ENCODE data around the gene RPL13. TPM values are rescaled to one million over a fixed set of nuclear protein-coding genes. Genes with fewer than 3 reads are reported as not detected.

RPL13 gene
- total RNA-seq, 1 donor from 2014 or later = 2,070 TPM

GRCh38 chr16:89593841-89594240 lies 33.4 kb downstream of the RPL13 start:
- TF ChIP-seq CTCF (IDR thresholded peaks at IDR 0.05; ENCODE audit: unreplicated experiment) = no peak
- no peaks in the 10 kb centered on the region for H3K9me3 Mint-ChIP-seq (ENCODE audit: unreplicated experiment)
- no peaks in the 10 kb centered on the region for H3K4me1 Mint-ChIP-seq (ENCODE audit: unreplicated experiment)
- no peak overlapping the region for H3K27ac Mint-ChIP-seq (ENCODE audit: unreplicated experiment)
- H3K27me3 Mint-ChIP-seq (ENCODE audit: unreplicated experiment) = peaks cover 3% of the 10 kb centered on the region
- H3K36me3 Mint-ChIP-seq (ENCODE audit: low read depth, unreplicated experiment) = no peaks in the 10 kb centered on the region
- no peak overlapping the region for H3K4me3 Mint-ChIP-seq (ENCODE audit: unreplicated experiment)
- no peak for DNase-seq (ENCODE audit: low spot score)

GRCh38 chr16:89595330-89596060 lies 35.0 kb downstream of the RPL13 start:
- Mint-ChIP-seq H3K4me1 (ENCODE audit: unreplicated experiment) (no peaks in the 10 kb centered on the region), H3K4me3 (ENCODE audit: unreplicated experiment) (peak overlapping the region; percentile 51), H3K27ac (ENCODE audit: unreplicated experiment) (no peak overlapping the region), H3K9me3 (ENCODE audit: unreplicated experiment) (no peaks in the 10 kb centered on the region), H3K36me3 (ENCODE audit: low read depth, unreplicated experiment) (no peaks in the 10 kb centered on the region), H3K27me3 (ENCODE audit: unreplicated experiment) (peaks cover 3% of the 10 kb centered on the region)
- no peak for TF ChIP-seq CTCF (IDR thresholded peaks at IDR 0.05; ENCODE audit: unreplicated experiment)
- no peak for DNase-seq (ENCODE audit: low spot score)

GRCh38 chr16:89596061-89596689 lies 35.7 kb downstream of the RPL13 start:
- Mint-ChIP-seq H3K9me3 (ENCODE audit: unreplicated experiment) (no peaks in the 10 kb centered on the region), H3K27ac (ENCODE audit: unreplicated experiment) (no peak overlapping the region), H3K4me3 (ENCODE audit: unreplicated experiment) (peak overlapping the region; percentile 51), H3K4me1 (ENCODE audit: unreplicated experiment) (no peaks in the 10 kb centered on the region), H3K27me3 (ENCODE audit: unreplicated experiment) (peaks cover 3% of the 10 kb centered on the region), H3K36me3 (ENCODE audit: low read depth, unreplicated experiment) (no peaks in the 10 kb centered on the region)
- no peak for DNase-seq (ENCODE audit: low spot score)
- TF ChIP-seq CTCF (IDR thresholded peaks at IDR 0.05; ENCODE audit: unreplicated experiment) = no peak

GRCh38 chr16:89596957-89597649 lies 36.6 kb downstream of the RPL13 start:
- peaks cover 3% of the 10 kb centered on the region for H3K27me3 Mint-ChIP-seq (ENCODE audit: unreplicated experiment)
- no peak for DNase-seq (ENCODE audit: low spot score)
- H3K4me1 Mint-ChIP-seq (ENCODE audit: unreplicated experiment) = no peaks in the 10 kb centered on the region
- TF ChIP-seq CTCF (IDR thresholded peaks at IDR 0.05; ENCODE audit: unreplicated experiment) = no peak
- H3K36me3 Mint-ChIP-seq (ENCODE audit: low read depth, unreplicated experiment) = no peaks in the 10 kb centered on the region
- no peak overlapping the region for H3K4me3 Mint-ChIP-seq (ENCODE audit: unreplicated experiment)
- H3K9me3 Mint-ChIP-seq (ENCODE audit: unreplicated experiment) = no peaks in the 10 kb centered on the region
- no peak overlapping the region for H3K27ac Mint-ChIP-seq (ENCODE audit: unreplicated experiment)

- no peak overlapping the region for H3K4me3 Mint-ChIP-seq (ENCODE audit: unreplicated experiment)
- no peaks in the 10 kb centered on the region for H3K9me3 Mint-ChIP-seq (ENCODE audit: unreplicated experiment)
- H3K36me3 Mint-ChIP-seq (ENCODE audit: low read depth, unreplicated experiment) = no peaks in the 10 kb centered on the region
- no peak for TF ChIP-seq CTCF (IDR thresholded peaks at IDR 0.05; ENCODE audit: unreplicated experiment)
- H3K27me3 Mint-ChIP-seq (ENCODE audit: unreplicated experiment) = peaks cover 3% of the 10 kb centered on the region
- DNase-seq (ENCODE audit: low spot score) = no peak
- H3K4me1 Mint-ChIP-seq (ENCODE audit: unreplicated experiment) = peaks cover 5% of the 10 kb centered on the region
- no peak overlapping the region for H3K27ac Mint-ChIP-seq (ENCODE audit: unreplicated experiment)
These were observed 37.7 kb downstream of the RPL13 start for GRCh38 chr16:89598199-89598598.
